SK-N-SH treated with all-trans-retinoic acid at 6 μM for 48 hours (cell line): ENCODE measurements around the gene DNHD1.

Source experiments
- ATAC-seq: fragments of 200-7000 bp; cut with Tn5 transposase; 3 replicates; pipeline ENCODE4 v1.9.1; 2020; ENCODE audit warnings: mild to moderate bottlenecking, moderate library complexity
- ARNTL ChIP-seq: fragments of 450-650 bp; formaldehyde crosslinking; IDR thresholded peaks from 2 replicates; pipeline ENCODE4 v1.5.0; 2020; ENCODE audit warnings: low read depth, mild to moderate bottlenecking, moderate library complexity, borderline replicate concordance
- BACH2 ChIP-seq: fragments of 250-450 bp; sonication (Bioruptor Pico); IDR thresholded peaks from 2 replicates; pipeline ENCODE4 v1.9.0; 2021; ENCODE audit warnings: mild to moderate bottlenecking, borderline replicate concordance
- CSDC2 ChIP-seq: fragments of 250-450 bp; sonication (Bioruptor Pico); IDR thresholded peaks from 2 replicates; pipeline ENCODE4 v1.5.0; 2020; ENCODE audit warnings: mild to moderate bottlenecking, moderate library complexity
- GLIS3 ChIP-seq: fragments of 250-450 bp; sonication (Bioruptor Pico); IDR thresholded peaks from 2 replicates; pipeline ENCODE4 v1.5.0; 2020; ENCODE audit warnings: mild to moderate bottlenecking, moderate library complexity
- ISL1 ChIP-seq: fragments of 250-450 bp; sonication (Bioruptor Pico); IDR thresholded peaks from 2 replicates; pipeline ENCODE4 v2.1.2; 2022; ENCODE audit warnings: mild to moderate bottlenecking, moderate library complexity
- OSR1 ChIP-seq: fragments of 250-450 bp; sonication (Bioruptor Pico); IDR thresholded peaks from 2 replicates; pipeline ENCODE4 v1.8.0; 2022; ENCODE audit warnings: moderate library complexity, mild to moderate bottlenecking, inconsistent platforms
- PATZ1 ChIP-seq: fragments of 250-450 bp; sonication (Bioruptor Pico); IDR thresholded peaks from 2 replicates; pipeline ENCODE4 v1.8.0; 2020; ENCODE audit warnings: mild to moderate bottlenecking, moderate library complexity, borderline replicate concordance
- RARB ChIP-seq: fragments of 250-450 bp; sonication (Bioruptor Pico); IDR thresholded peaks from 2 replicates; pipeline ENCODE4 v1.8.0; 2021; ENCODE audit warnings: mild to moderate bottlenecking, moderate library complexity
- SNAI2 ChIP-seq: fragments of 250-450 bp; sonication (Bioruptor Pico); IDR thresholded peaks from 2 replicates; pipeline ENCODE4 v1.5.0; 2020; ENCODE audit warnings: mild to moderate bottlenecking, moderate library complexity
- TCF4 ChIP-seq: fragments of 250-450 bp; sonication (Bioruptor Pico); IDR thresholded peaks from 2 replicates; pipeline ENCODE4 v1.8.0; 2021; ENCODE audit warnings: mild to moderate bottlenecking, moderate library complexity, borderline replicate concordance
- TOX ChIP-seq: fragments of 250-450 bp; sonication (Bioruptor Pico); IDR thresholded peaks from 2 replicates; pipeline ENCODE4 v1.8.0; 2021; ENCODE audit warnings: mild to moderate bottlenecking, moderate library complexity, borderline replicate concordance
- ZFP3 ChIP-seq: fragments of 250-450 bp; sonication (Bioruptor Pico); IDR thresholded peaks from 2 replicates; pipeline ENCODE4 v1.5.0; 2020; ENCODE audit warnings: mild to moderate bottlenecking, moderate library complexity
- ZFP30 ChIP-seq: fragments of 450-650 bp; formaldehyde crosslinking; IDR thresholded peaks from 2 replicates; pipeline ENCODE4 v1.5.0; 2022; ENCODE audit warnings: mild to moderate bottlenecking, moderate library complexity
- ZNF565 ChIP-seq: fragments of 450-650 bp; formaldehyde crosslinking; conservative IDR thresholded peaks from 2 replicates; pipeline ENCODE4 v1.5.0; 2020; ENCODE audit warnings: low read depth, mild to moderate bottlenecking, moderate library complexity
- ZNF70 ChIP-seq: fragments of 450-650 bp; formaldehyde crosslinking; IDR thresholded peaks from 2 replicates; pipeline ENCODE4 v1.5.0; 2020; ENCODE audit warnings: mild to moderate bottlenecking, moderate library complexity
- ZNF8 ChIP-seq: fragments of 450-650 bp; formaldehyde crosslinking; IDR thresholded peaks from 2 replicates; pipeline ENCODE4 v1.5.0; 2020; ENCODE audit warnings: mild to moderate bottlenecking, moderate library complexity
- TF ChIP-seq, protein P1 (sequence below): fragments of 250-450 bp; sonication (Bioruptor Pico); IDR thresholded peaks from 2 replicates; pipeline ENCODE4 v1.5.1; 2020; ENCODE audit warnings: low read depth, mild to moderate bottlenecking, moderate library complexity
- TF ChIP-seq, protein P2 (sequence below): fragments of 250-450 bp; sonication (Bioruptor Pico); IDR thresholded peaks from 2 replicates; pipeline ENCODE4 v1.5.0; 2020; ENCODE audit warnings: mild to moderate bottlenecking, moderate library complexity
- TF ChIP-seq, protein P3 (sequence below): fragments of 250-450 bp; sonication (Bioruptor Pico); IDR thresholded peaks from 2 replicates; pipeline ENCODE4 v1.8.0; 2021; ENCODE audit warnings: low read depth, mild to moderate bottlenecking, moderate library complexity, borderline replicate concordance

Gene DNHD1

GRCh38 chr11:6615882-6616585, 119.0 kb downstream of the DNHD1 start (continued):
- no peak for TF ChIP-seq ZNF70
- no peak for TF ChIP-seq OSR1 (CRISPR knock-in tag)
- no peak for TF ChIP-seq GLIS3 (CRISPR knock-in tag)
- TF ChIP-seq ZFP3 = no peak
- no peak for TF ChIP-seq BACH2 (CRISPR knock-in tag)
- no peak for TF ChIP-seq ZNF8
- no peak for TF ChIP-seq PATZ1 (CRISPR knock-in tag)
- no peak for TF ChIP-seq ZNF565 (CRISPR knock-in tag)
- TF ChIP-seq, all 23 proteins: peak for 0

DNA sequence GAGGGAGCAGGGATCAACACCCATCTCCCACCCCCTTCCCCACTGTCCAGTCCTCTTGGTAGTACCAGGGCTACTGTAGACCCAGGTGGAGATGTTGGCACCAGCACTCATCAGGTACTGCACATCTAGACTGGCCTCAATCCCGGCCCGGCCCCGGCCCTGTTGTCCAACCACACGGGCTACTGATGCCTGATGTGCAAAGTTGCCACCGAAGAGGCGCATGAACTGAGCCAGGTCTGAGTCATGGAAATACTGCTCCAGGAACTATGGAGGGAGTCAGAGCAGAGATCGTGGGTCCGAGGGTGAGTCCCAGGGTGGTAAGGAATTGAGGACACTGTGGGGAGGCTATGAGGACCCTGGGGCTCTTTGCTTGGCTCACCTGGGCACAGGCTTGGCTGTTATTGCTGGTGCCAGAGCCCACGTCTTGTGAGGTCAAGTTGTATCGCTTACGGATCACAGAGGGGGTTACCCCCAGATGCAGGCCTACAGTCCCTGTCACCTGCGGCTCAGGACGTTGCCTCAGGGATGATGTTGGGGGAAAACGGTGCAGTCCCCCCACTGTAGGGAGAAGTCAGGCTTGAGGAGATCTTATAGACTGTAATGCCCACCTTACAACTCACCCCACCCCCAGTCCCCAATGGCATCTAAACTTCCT, 119.6 kb downstream of the DNHD1 start:
- no peak for TF ChIP-seq PATZ1 (CRISPR knock-in tag)
- TF ChIP-seq TOX (CRISPR knock-in tag) = no peak
- TF ChIP-seq ARNTL = no peak
- TF ChIP-seq, protein P1, sequence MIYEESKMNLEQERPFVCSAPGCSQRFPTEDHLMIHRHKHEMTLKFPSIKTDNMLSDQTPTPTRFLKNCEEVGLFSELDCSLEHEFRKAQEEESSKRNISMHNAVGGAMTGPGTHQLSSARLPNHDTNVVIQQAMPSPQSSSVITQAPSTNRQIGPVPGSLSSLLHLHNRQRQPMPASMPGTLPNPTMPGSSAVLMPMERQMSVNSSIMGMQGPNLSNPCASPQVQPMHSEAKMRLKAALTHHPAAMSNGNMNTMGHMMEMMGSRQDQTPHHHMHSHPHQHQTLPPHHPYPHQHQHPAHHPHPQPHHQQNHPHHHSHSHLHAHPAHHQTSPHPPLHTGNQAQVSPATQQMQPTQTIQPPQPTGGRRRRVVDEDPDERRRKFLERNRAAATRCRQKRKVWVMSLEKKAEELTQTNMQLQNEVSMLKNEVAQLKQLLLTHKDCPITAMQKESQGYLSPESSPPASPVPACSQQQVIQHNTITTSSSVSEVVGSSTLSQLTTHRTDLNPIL (CRISPR knock-in tag) = no peak
- TF ChIP-seq ISL1 (CRISPR knock-in tag) = no peak
- TF ChIP-seq BACH2 (CRISPR knock-in tag) = no peak
- TF ChIP-seq ZFP3 = no peak
- TF ChIP-seq ZNF565 (CRISPR knock-in tag) = no peak
- TF ChIP-seq OSR1 (CRISPR knock-in tag) = no peak
- TF ChIP-seq, protein P2, sequence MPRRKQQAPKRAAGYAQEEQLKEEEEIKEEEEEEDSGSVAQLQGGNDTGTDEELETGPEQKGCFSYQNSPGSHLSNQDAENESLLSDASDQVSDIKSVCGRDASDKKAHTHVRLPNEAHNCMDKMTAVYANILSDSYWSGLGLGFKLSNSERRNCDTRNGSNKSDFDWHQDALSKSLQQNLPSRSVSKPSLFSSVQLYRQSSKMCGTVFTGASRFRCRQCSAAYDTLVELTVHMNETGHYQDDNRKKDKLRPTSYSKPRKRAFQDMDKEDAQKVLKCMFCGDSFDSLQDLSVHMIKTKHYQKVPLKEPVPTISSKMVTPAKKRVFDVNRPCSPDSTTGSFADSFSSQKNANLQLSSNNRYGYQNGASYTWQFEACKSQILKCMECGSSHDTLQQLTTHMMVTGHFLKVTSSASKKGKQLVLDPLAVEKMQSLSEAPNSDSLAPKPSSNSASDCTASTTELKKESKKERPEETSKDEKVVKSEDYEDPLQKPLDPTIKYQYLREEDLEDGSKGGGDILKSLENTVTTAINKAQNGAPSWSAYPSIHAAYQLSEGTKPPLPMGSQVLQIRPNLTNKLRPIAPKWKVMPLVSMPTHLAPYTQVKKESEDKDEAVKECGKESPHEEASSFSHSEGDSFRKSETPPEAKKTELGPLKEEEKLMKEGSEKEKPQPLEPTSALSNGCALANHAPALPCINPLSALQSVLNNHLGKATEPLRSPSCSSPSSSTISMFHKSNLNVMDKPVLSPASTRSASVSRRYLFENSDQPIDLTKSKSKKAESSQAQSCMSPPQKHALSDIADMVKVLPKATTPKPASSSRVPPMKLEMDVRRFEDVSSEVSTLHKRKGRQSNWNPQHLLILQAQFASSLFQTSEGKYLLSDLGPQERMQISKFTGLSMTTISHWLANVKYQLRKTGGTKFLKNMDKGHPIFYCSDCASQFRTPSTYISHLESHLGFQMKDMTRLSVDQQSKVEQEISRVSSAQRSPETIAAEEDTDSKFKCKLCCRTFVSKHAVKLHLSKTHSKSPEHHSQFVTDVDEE = no peak
- TF ChIP-seq TCF4 (CRISPR knock-in tag) = no peak
- ATAC-seq = no peak

DNA sequence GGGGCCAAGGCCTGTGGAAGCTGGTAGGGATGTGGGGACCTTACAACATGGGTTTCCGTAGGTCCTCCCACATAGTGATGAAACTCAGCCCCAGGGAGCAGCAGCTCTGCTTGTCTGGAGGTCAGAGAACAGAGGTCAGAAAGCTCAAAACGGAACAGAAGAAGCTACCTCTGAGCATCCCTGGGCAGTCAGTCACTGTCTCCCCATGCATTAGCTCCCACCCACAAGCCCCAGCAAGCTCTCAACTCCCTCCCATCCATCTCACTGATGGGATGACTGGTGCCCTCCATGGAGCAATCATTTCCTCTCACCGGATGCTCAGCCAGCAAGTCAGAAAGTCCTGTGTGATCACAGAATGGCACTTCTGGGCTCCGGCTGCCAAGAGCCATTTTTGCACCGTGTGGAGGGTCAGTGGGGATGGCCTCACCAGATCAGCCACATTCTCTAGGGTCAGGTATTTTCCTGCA, 120.3 kb downstream of the DNHD1 start:
- TF ChIP-seq RARB (CRISPR knock-in tag) = no peak
- TF ChIP-seq SNAI2 (CRISPR knock-in tag) = no peak
- no peak for TF ChIP-seq ZFP30 (CRISPR knock-in tag)
- TF ChIP-seq, protein P3, sequence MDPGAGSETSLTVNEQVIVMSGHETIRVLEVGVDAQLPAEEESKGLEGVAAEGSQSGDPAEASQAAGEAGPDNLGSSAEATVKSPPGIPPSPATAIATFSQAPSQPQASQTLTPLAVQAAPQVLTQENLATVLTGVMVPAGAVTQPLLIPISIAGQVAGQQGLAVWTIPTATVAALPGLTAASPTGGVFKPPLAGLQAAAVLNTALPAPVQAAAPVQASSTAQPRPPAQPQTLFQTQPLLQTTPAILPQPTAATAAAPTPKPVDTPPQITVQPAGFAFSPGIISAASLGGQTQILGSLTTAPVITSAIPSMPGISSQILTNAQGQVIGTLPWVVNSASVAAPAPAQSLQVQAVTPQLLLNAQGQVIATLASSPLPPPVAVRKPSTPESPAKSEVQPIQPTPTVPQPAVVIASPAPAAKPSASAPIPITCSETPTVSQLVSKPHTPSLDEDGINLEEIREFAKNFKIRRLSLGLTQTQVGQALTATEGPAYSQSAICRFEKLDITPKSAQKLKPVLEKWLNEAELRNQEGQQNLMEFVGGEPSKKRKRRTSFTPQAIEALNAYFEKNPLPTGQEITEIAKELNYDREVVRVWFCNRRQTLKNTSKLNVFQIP (CRISPR knock-in tag) = no peak
- no peak for TF ChIP-seq ZNF8
- no peak for TF ChIP-seq CSDC2 (CRISPR knock-in tag)
- TF ChIP-seq ZFP3 = no peak
- no peak for TF ChIP-seq PATZ1 (CRISPR knock-in tag)
- ATAC-seq = no peak
